ENCODE data around the gene ZNF182.

DNA sequence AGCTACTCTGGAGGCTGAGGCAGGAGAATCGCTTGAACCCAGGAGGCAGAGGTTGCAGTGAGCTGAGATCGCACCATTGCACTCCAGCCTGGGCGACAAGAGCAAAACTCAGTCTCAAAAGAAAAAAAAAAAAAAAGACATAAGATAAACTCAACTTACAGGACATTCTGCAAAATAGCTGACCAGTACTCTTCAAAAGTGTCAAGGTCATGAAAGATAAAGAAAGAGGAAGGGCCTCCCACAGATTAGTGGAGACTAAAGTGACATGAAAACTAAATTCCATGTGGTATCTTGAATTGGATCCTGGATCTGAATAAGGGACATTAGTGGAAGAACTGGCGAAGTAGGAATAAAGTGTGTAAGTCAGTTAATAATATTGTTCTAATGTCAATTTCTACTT is 63.3 kb downstream of the ZNF182 start:
- TF ChIP-seq, protein P1, sequence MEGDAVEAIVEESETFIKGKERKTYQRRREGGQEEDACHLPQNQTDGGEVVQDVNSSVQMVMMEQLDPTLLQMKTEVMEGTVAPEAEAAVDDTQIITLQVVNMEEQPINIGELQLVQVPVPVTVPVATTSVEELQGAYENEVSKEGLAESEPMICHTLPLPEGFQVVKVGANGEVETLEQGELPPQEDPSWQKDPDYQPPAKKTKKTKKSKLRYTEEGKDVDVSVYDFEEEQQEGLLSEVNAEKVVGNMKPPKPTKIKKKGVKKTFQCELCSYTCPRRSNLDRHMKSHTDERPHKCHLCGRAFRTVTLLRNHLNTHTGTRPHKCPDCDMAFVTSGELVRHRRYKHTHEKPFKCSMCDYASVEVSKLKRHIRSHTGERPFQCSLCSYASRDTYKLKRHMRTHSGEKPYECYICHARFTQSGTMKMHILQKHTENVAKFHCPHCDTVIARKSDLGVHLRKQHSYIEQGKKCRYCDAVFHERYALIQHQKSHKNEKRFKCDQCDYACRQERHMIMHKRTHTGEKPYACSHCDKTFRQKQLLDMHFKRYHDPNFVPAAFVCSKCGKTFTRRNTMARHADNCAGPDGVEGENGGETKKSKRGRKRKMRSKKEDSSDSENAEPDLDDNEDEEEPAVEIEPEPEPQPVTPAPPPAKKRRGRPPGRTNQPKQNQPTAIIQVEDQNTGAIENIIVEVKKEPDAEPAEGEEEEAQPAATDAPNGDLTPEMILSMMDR (IDR thresholded peaks at IDR 0.05) = no peak
- TF ChIP-seq POLR2A (IDR thresholded peaks at IDR 0.05) = no peak

Data from upper lobe of left lung (tissue), 4 donors.